K562 (cell line): Measurements from ENCODE around the gene ORC3. TPM values are rescaled to one million over a fixed set of nuclear protein-coding genes. Genes with fewer than 3 reads are reported as not detected.

Source experiments
- ATAC-seq: fragments of 200-7000 bp; cut with Tn5 transposase; 3 replicates; pipeline ENCODE4 v1.9.1; 2020; ENCODE audit warnings: moderate library complexity
- BruUV-seq: library from RNA; stranded (reverse); fragments of 400-500 nt; replicated peaks from 2 replicates; lab custom pipeline; 2021; lab: Mats Ljungman, UMichigan
- CTCF ChIA-PET: fragments of 300-600 bp; formaldehyde crosslinking; extraction: SDS; loops from one replicate; lab custom pipeline; 2021; ENCODE audit warnings: low intra/inter-chr PET ratio; lab: Yijun Ruan, JAX
- POLR2A ChIA-PET: fragments of 300-600, 350-650 bp; sonication (Branson Sonifier 250); formaldehyde crosslinking; extraction: SDS; loops from one replicate; lab custom pipeline; 2021; ENCODE audit warnings: antibody characterized with exemption, inconsistent platforms; lab: Yijun Ruan, JAX
- DNase-seq, 4 experiments: peaks; one replicate each; pipeline versions ENCODE4 v3.0.0 to v3.0.0-alpha.2; 2011 to 2018; ENCODE audit warnings: low spot score in 3 of 4, mixed read lengths in 3 of 4; ENCODE audit errors: extremely low read depth in 1 of 4
- FAIRE-seq: peaks from 2 replicates; lab custom pipeline; 2011; peaks lifted over from hg19 to GRCh38; lab: Jason Lieb, UNC
- H2AFZ ChIP-seq: 2 replicates; pipeline ENCODE4 v1.6.0; 2011; ENCODE audit warnings: low read depth, low read length, control low read depth, inconsistent platforms
- H3K27ac ChIP-seq: fragments of 200-600 bp; 3 replicates; pipeline ENCODE4 v1.8.0; 2011; ENCODE audit warnings: low read depth, mild to moderate bottlenecking, control low read depth, inconsistent platforms, low read length, moderate library complexity, mixed read lengths; ENCODE audit errors: extremely low read depth
- H3K27me3 ChIP-seq, 2 experiments: fragments of 300-600 bp in 1 of 2; 2 replicates in 1 of 2; 3 replicates in 1 of 2; pipeline versions ENCODE4 v1.6.0 to v1.8.0; 2011; ENCODE audit warnings: inconsistent platforms in 2 of 2, low read length in 2 of 2, mild to moderate bottlenecking in 1 of 2, mixed read lengths in 1 of 2, moderate library complexity in 1 of 2; ENCODE audit not compliant: control insufficient read depth in 2 of 2, insufficient read depth in 2 of 2
- H3K36me3 ChIP-seq: fragments of 300-600 bp; 3 replicates; pipeline ENCODE4 v1.8.0; 2011; ENCODE audit warnings: mild to moderate bottlenecking, low read length, inconsistent platforms; ENCODE audit not compliant: control insufficient read depth, insufficient read depth
- H3K4me1 ChIP-seq, 2 experiments: fragments of 200-600 bp in 1 of 2; replicated peaks in 1 of 2; 2 replicates in 1 of 2; 3 replicates in 1 of 2; pipeline versions ENCODE4 v1.5.1 to v1.8.0; 2011; ENCODE audit warnings: inconsistent platforms in 2 of 2, low read length in 2 of 2, mild to moderate bottlenecking in 1 of 2, mixed read lengths in 1 of 2, moderate library complexity in 1 of 2; ENCODE audit not compliant: control insufficient read depth in 2 of 2, insufficient read depth in 2 of 2
- H3K4me2 ChIP-seq: 2 replicates; pipeline ENCODE4 v1.6.1; 2011; ENCODE audit warnings: low read length, control low read depth, inconsistent platforms, mixed read lengths; ENCODE audit not compliant: insufficient read depth
- H3K4me3 ChIP-seq: fragments of 200-600 bp; sonication (generic), shearing (Covaris generic); 2 replicates; pipeline ENCODE4 v1.5.1; 2016; ENCODE audit warnings: control low read depth, inconsistent platforms
- H3K79me2 ChIP-seq: fragments of 200-600 bp; 3 replicates; pipeline ENCODE4 v1.8.0; 2011; ENCODE audit warnings: low read length, inconsistent platforms; ENCODE audit not compliant: control insufficient read depth, insufficient read depth
- H3K9ac ChIP-seq, 2 experiments: 2 replicates each; pipeline versions ENCODE4 v1.6.0 to v1.6.1; 2011; ENCODE audit warnings: low read depth in 2 of 2, low read length in 2 of 2, control low read depth in 1 of 2, inconsistent platforms in 1 of 2, mild to moderate bottlenecking in 1 of 2, mixed read lengths in 1 of 2; ENCODE audit not compliant: insufficient read depth in 1 of 2
- H3K9me1 ChIP-seq: one replicate; pipeline ENCODE4 v1.6.0; 2011; ENCODE audit warnings: inconsistent platforms, mild to moderate bottlenecking, low read length, moderate library complexity; ENCODE audit not compliant: control insufficient read depth, insufficient read depth
- H3K9me3 ChIP-seq: replicated peaks from 2 replicates; pipeline ENCODE4 v1.5.1; 2011; ENCODE audit warnings: low read depth, low read length, inconsistent platforms; ENCODE audit not compliant: control insufficient read depth, insufficient read depth
- H4K20me1 ChIP-seq: replicated peaks from 2 replicates; pipeline ENCODE4 v1.6.1; 2011; ENCODE audit warnings: low read length, inconsistent platforms, mixed read lengths; ENCODE audit not compliant: control insufficient read depth, insufficient read depth
- CEBPG ChIP-seq, 3 experiments: fragments of 200-800 bp in 1 of 3; sonication (Bioruptor generic) in 1 of 3; sonication (generic) in 1 of 3; formaldehyde crosslinking in 1 of 3; IDR thresholded peaks in 2 of 3; conservative IDR thresholded peaks in 1 of 3; 2 replicates each; pipeline versions ENCODE4 v1.6.1 to v1.8.0; 2016 to 2022; ENCODE audit warnings: missing compliant biosample characterization in 2 of 3, missing genetic modification characterization in 2 of 3, mild to moderate bottlenecking in 1 of 3, missing genetic modification reagents in 1 of 3
- ETV6 ChIP-seq, 3 experiments: fragments of 150-350 bp in 1 of 3; sonication (generic) in 1 of 3; formaldehyde crosslinking in 1 of 3; IDR thresholded peaks; 2 replicates each; pipeline versions ENCODE4 v1.6.1 to v1.8.0; 2014 to 2022; ENCODE audit warnings: borderline replicate concordance in 2 of 3, low read depth in 2 of 3, antibody characterized with exemption in 1 of 3, low read length in 1 of 3, mild to moderate bottlenecking in 1 of 3, missing genetic modification reagents in 1 of 3
- MBD2 ChIP-seq: sonication (generic); IDR thresholded peaks from 2 replicates; pipeline ENCODE4 v1.6.1; 2016; ENCODE audit warnings: low read depth, borderline replicate concordance
- MXI1 ChIP-seq: IDR thresholded peaks from 2 replicates; pipeline ENCODE4 v1.6.1; 2011; ENCODE audit warnings: low read depth, mild to moderate bottlenecking, improper control_type of control experiment, low read length
- NR2C1 ChIP-seq, 2 experiments: fragments of 450-650 bp; IDR thresholded peaks; 2 replicates each; pipeline ENCODE4 v1.6.1; 2017; ENCODE audit warnings: mild to moderate bottlenecking in 2 of 2, antibody characterized with exemption in 1 of 2, inconsistent platforms in 1 of 2, missing compliant biosample characterization in 1 of 2, missing genetic modification characterization in 1 of 2
- RAD21 ChIP-seq, 2 experiments: fragments of 250-450 bp in 1 of 2; fragments of 450-650 bp in 1 of 2; sonication (Bioruptor Pico) in 1 of 2; formaldehyde crosslinking in 1 of 2; IDR thresholded peaks in 1 of 2; conservative IDR thresholded peaks in 1 of 2; 2 replicates each; pipeline versions ENCODE4 v1.4.0 to v1.8.0; 2020 to 2022; ENCODE audit warnings: mild to moderate bottlenecking in 2 of 2, moderate library complexity in 1 of 2
- SIX5 ChIP-seq, 2 experiments: IDR thresholded peaks; 2 replicates each; pipeline ENCODE4 v1.6.1; 2011; ENCODE audit warnings: low read length in 2 of 2, borderline replicate concordance in 1 of 2, low read depth in 1 of 2, mild to moderate bottlenecking in 1 of 2, moderate library complexity in 1 of 2; ENCODE audit not compliant: insufficient read depth in 1 of 2
- TBP ChIP-seq: optimal IDR thresholded peaks from 2 replicates; pipeline ENCODE3; 2011; ENCODE audit warnings: low read depth, low read length, improper control_type of control experiment
- THRB ChIP-seq: fragments of 450-650 bp; formaldehyde crosslinking; conservative IDR thresholded peaks from 2 replicates; pipeline ENCODE4 v1.4.0; 2022; ENCODE audit warnings: mild to moderate bottlenecking, missing genetic modification characterization
- ZNF764 ChIP-seq: fragments of 250-450 bp; sonication (Bioruptor Pico); IDR thresholded peaks from 2 replicates; pipeline ENCODE4 v1.4.0; 2020; ENCODE audit warnings: low read depth, mild to moderate bottlenecking, moderate library complexity
- ZNF766 ChIP-seq: fragments of 200-800 bp; sonication (Bioruptor generic); conservative IDR thresholded peaks from 2 replicates; pipeline ENCODE4 v1.6.1; 2016; ENCODE audit warnings: missing genetic modification characterization, missing compliant biosample characterization
- WGBS: fragments of 100-300 bp; shearing (Covaris generic); methylation state at CpG from one replicate; pipeline ENCODE4 v1.1.6; 2016; ENCODE audit warnings: low coverage, mixed read lengths; ENCODE audit not compliant: insufficient coverage; ENCODE audit errors: missing lambda C conversion rate; 5-methylcytosine and 5-hydroxymethylcytosine counted together
- in situ Hi-C: fragments of 300-500 bp; cut with MboI; formaldehyde crosslinking; loops from 4 replicates; pipeline ENCODE4 v1.15.0; 2018; ENCODE audit warnings: inconsistent platforms, mixed read lengths
- intact Hi-C: fragments of 100-400 bp; cut with micrococcal nuclease; formaldehyde crosslinking; loops from 2 replicates; pipeline ENCODE4 v1.14.2; 2022
- polyA plus RNA-seq, 8 experiments: library from polyadenylated mRNA; depleted of rRNA in 4 of 8; stranded (reverse) in 5 of 8; unstranded in 3 of 8; fragments of >200 nt; fragmentation: Nextera tagmentation in 2 of 8; fragmentation: Illumina TruSeq in 1 of 8; extraction: Ambion mirVana in 2 of 8; extraction: Trizol in 1 of 8; gene quantifications; 2 replicates each; pipeline versions ENCODE4 v1.2.1 to v1.2.3, GENCODE V29; 2011 to 2014; ENCODE audit warnings: inconsistent platforms in 1 of 8, missing spikeins in 1 of 8
- total RNA-seq, 7 experiments: library from RNA; depleted of rRNA in 6 of 7; stranded (reverse); fragments of >200 nt in 6 of 7; fragmentation: Illumina TruSeq in 2 of 7; extraction: Trizol in 2 of 7; gene quantifications; 2 replicates each; pipeline versions ENCODE4 v1.2.1 to v1.2.3, GENCODE V29; 2011 to 2021; ENCODE audit warnings: low replicate concordance in 1 of 7
- TF ChIP-seq, protein P1 (sequence below): fragments of 450-650 bp; formaldehyde crosslinking; IDR thresholded peaks from 2 replicates; pipeline ENCODE4 v1.4.0; 2020; ENCODE audit warnings: mild to moderate bottlenecking, mixed read lengths
- TF ChIP-seq, protein P2 (sequence below): fragments of 250-450 bp; sonication (Bioruptor Pico); IDR thresholded peaks from 2 replicates; pipeline ENCODE4 v1.8.0; 2021; ENCODE audit warnings: mild to moderate bottlenecking, moderate library complexity
- TF ChIP-seq, protein P3 (sequence below): fragments of 450-650 bp; IDR thresholded peaks from 2 replicates; pipeline ENCODE4 v1.6.1; 2014; ENCODE audit warnings: low read depth, mild to moderate bottlenecking, moderate library complexity, borderline replicate concordance

Gene ORC3
- total and polyA plus RNA-seq, 9 of the 15 experiments (the other 6 are each of a cell fraction or from before 2014, with no cell fraction given), result 28.8 to 159 (median 74.8) TPM

DNA sequence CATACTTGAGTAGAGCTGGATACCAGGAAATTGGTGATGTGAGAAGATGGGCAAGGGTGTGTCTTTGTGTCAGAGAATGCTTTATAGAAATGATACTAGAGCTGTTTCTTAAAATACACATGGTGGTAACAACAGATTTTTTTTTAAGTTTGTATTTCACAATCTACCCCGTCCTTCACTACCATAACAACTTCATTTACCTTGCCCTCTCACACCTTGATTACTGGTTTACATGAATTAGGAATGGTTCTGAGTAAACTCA is 45.5 kb upstream of the ORC3 start:
- 100% methylated on average over 1 of the region's 1 CpG for WGBS
- Histone ChIP-seq H3K4me2 (no peak overlapping the region), H3K9me1 (no peaks in the 10 kb centered on the region), H4K20me1 (no peaks in the 10 kb centered on the region), H2AFZ (no peak overlapping the region), H3K9ac (no peak overlapping the region), H3K9me3 (no peaks in the 10 kb centered on the region), H3K4me1 (no peaks in the 10 kb centered on the region), H3K27ac (no peak overlapping the region), H3K4me3 (no peak overlapping the region), H3K27me3 (no peaks in the 10 kb centered on the region), H3K36me3 (peaks cover 78% of the 10 kb centered on the region), H3K79me2 (no peaks in the 10 kb centered on the region)
- DNase-seq, result no peak
- POLR2A ChIA-PET, result no interaction called here
- no TSS peak for BruUV-seq
- intact Hi-C loops, result no loop called here
- in situ Hi-C loops, result no loop called here
- CTCF ChIA-PET, result no interaction called here
- no peak for FAIRE-seq
- ATAC-seq, result no peak
- TF ChIP-seq ETV6 (IDR thresholded peaks at IDR 0.05; ENCODE audit: borderline replicate concordance in 1 of 2, low read depth in 2 of 2, low read length in 1 of 2) (no peak), ETV6 (CRISPR knock-in tag; IDR thresholded peaks at IDR 0.05; ENCODE audit: borderline replicate concordance) (no peak), RAD21 (CRISPR knock-in tag; conservative IDR thresholded peaks at IDR 0.05 in 1 of 2, IDR thresholded peaks at IDR 0.05 in 1 of 2) (no peak), MXI1 (no peak), ZNF764 (CRISPR knock-in tag) (no peak), THRB (CRISPR knock-in tag) (no peak), MBD2 (no peak), TBP (no peak), SIX5 (IDR thresholded peaks at IDR 0.05; ENCODE audit: borderline replicate concordance in 1 of 2, insufficient read depth in 1 of 2, low read depth in 1 of 2, low read length in 2 of 2) (no peak), CEBPG (CRISPR knock-in tag; IDR thresholded peaks at IDR 0.05) (no peak), CEBPG (tag; conservative IDR thresholded peaks at IDR 0.05 in 1 of 2, IDR thresholded peaks at IDR 0.05 in 1 of 2) (no peak), NR2C1 (IDR thresholded peaks at IDR 0.05) (no peak), NR2C1 (tag; IDR thresholded peaks at IDR 0.05) (no peak), ZNF766 (CRISPR knock-in tag) (no peak)
- TF ChIP-seq, protein P1, sequence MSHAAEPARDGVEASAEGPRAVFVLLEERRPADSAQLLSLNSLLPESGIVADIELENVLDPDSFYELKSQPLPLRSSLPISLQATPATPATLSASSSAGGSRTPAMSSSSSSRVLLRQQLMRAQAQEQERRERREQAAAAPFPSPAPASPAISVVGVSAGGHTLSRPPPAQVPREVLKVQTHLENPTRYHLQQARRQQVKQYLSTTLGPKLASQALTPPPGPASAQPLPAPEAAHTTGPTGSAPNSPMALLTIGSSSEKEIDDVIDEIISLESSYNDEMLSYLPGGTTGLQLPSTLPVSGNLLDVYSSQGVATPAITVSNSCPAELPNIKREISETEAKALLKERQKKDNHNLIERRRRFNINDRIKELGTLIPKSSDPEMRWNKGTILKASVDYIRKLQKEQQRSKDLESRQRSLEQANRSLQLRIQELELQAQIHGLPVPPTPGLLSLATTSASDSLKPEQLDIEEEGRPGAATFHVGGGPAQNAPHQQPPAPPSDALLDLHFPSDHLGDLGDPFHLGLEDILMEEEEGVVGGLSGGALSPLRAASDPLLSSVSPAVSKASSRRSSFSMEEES (CRISPR knock-in tag), result no peak
- TF ChIP-seq, protein P2, sequence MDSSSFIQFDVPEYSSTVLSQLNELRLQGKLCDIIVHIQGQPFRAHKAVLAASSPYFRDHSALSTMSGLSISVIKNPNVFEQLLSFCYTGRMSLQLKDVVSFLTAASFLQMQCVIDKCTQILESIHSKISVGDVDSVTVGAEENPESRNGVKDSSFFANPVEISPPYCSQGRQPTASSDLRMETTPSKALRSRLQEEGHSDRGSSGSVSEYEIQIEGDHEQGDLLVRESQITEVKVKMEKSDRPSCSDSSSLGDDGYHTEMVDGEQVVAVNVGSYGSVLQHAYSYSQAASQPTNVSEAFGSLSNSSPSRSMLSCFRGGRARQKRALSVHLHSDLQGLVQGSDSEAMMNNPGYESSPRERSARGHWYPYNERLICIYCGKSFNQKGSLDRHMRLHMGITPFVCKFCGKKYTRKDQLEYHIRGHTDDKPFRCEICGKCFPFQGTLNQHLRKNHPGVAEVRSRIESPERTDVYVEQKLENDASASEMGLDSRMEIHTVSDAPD (CRISPR knock-in tag), result no peak
- TF ChIP-seq, protein P3, sequence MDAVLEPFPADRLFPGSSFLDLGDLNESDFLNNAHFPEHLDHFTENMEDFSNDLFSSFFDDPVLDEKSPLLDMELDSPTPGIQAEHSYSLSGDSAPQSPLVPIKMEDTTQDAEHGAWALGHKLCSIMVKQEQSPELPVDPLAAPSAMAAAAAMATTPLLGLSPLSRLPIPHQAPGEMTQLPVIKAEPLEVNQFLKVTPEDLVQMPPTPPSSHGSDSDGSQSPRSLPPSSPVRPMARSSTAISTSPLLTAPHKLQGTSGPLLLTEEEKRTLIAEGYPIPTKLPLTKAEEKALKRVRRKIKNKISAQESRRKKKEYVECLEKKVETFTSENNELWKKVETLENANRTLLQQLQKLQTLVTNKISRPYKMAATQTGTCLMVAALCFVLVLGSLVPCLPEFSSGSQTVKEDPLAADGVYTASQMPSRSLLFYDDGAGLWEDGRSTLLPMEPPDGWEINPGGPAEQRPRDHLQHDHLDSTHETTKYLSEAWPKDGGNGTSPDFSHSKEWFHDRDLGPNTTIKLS, result no peak
